PC-9 (cell line): ENCODE data around the gene RRBP1. TPM values are rescaled to one million over a fixed set of nuclear protein-coding genes. Genes with fewer than 3 reads are reported as not detected.
A peak's percentile ranks its signal among the peaks of the same experiment; 100 is the strongest.

ENCODE experiments used
- BruUV-seq: library from RNA; stranded (reverse); fragments of 400-500 nt; replicated peaks from 2 replicates; lab custom pipeline; 2021; lab: Mats Ljungman, UMichigan
- CTCF ChIA-PET: fragments of 300-600 bp; sonication (Branson Sonifier 250); formaldehyde crosslinking; loops from one replicate; lab custom pipeline; 2022; ENCODE audit warnings: antibody characterized with exemption; lab: Charles Lee
- POLR2A ChIA-PET: fragments of 300-600 bp; sonication (Branson Sonifier 250); formaldehyde crosslinking; loops from one replicate; lab custom pipeline; 2022; ENCODE audit warnings: antibody characterized with exemption; ENCODE audit not compliant: unreplicated experiment; lab: Charles Lee
- DNase-seq, 2 experiments: peaks; one replicate each; pipeline versions ENCODE4 v3.0.0 to v3.0.0-alpha.2; 2015 to 2022; ENCODE audit warnings: mixed read lengths in 1 of 2
- H2AFZ ChIP-seq: fragments of 200-600 bp; sonication (generic); 2 replicates; pipeline ENCODE4 v1.8.1; 2017; ENCODE audit warnings: antibody characterized with exemption
- H3F3A ChIP-seq: fragments of 200-600 bp; sonication (generic); 2 replicates; pipeline ENCODE4 v1.8.1; 2017; ENCODE audit warnings: antibody characterized with exemption, mild to moderate bottlenecking, low read depth; ENCODE audit not compliant: insufficient read depth
- H3K27ac ChIP-seq: fragments of 200-600 bp; sonication (generic); 2 replicates; pipeline ENCODE4 v1.6.1; 2016; ENCODE audit warnings: mixed run types
- H3K27me3 ChIP-seq: fragments of 200-600 bp; sonication (generic); 2 replicates; pipeline ENCODE4 v1.6.1; 2016; ENCODE audit warnings: low read depth, mixed run types; ENCODE audit not compliant: insufficient read depth
- H3K36me3 ChIP-seq: fragments of 200-600 bp; sonication (generic); 2 replicates; pipeline ENCODE4 v1.6.1; 2016; ENCODE audit warnings: low read depth, mixed run types
- H3K4me1 ChIP-seq: fragments of 200-600 bp; sonication (generic); replicated peaks from 2 replicates; pipeline ENCODE4 v1.6.1; 2016; ENCODE audit warnings: mixed run types; ENCODE audit not compliant: insufficient read depth
- H3K4me2 ChIP-seq: fragments of 200-600 bp; sonication (generic); 2 replicates; pipeline ENCODE4 v1.6.1; 2017; ENCODE audit warnings: mixed run types
- H3K4me3 ChIP-seq: fragments of 200-600 bp; sonication (generic); 2 replicates; pipeline ENCODE4 v1.6.1; 2016; ENCODE audit warnings: mixed run types
- H3K79me2 ChIP-seq: fragments of 200-600 bp; sonication (generic); 2 replicates; pipeline ENCODE4 v1.6.1; 2017; ENCODE audit warnings: low read depth, mixed run types
- H3K9me2 ChIP-seq: fragments of 200-600 bp; sonication (generic); 2 replicates; pipeline ENCODE4 v1.8.1; 2017; ENCODE audit warnings: mild to moderate bottlenecking; ENCODE audit not compliant: insufficient read depth
- H3K9me3 ChIP-seq: fragments of 200-600 bp; sonication (generic); 2 replicates; pipeline ENCODE4 v1.8.1; 2016; ENCODE audit warnings: low read depth; ENCODE audit not compliant: insufficient read depth
- H4K20me1 ChIP-seq: fragments of 200-600 bp; sonication (generic); 2 replicates; pipeline ENCODE4 v1.8.1; 2017; ENCODE audit not compliant: insufficient read depth
- CTCF ChIP-seq: fragments of 200-600 bp; sonication (generic); conservative IDR thresholded peaks from 2 replicates; pipeline ENCODE4 v1.6.1; 2017; ENCODE audit warnings: mixed run types, antibody characterized with exemption, mild to moderate bottlenecking, moderate library complexity
- EZH2 ChIP-seq: fragments of 200-600 bp; sonication (generic); IDR thresholded peaks from 2 replicates; pipeline ENCODE4 v1.8.0; 2017; ENCODE audit warnings: antibody characterized with exemption, low read depth
- intact Hi-C: fragments of 100-400 bp; cut with micrococcal nuclease; formaldehyde crosslinking; loops from one replicate; pipeline ENCODE4 v1.10.0; 2022; ENCODE audit not compliant: unreplicated experiment
- total RNA-seq: library from RNA; stranded (reverse); gene quantifications from 2 replicates; pipeline ENCODE4 v1.2.3, GENCODE V29; 2021

Gene RRBP1
- total RNA-seq, 1 experiment from 2014 or later = 144 TPM

DNA sequence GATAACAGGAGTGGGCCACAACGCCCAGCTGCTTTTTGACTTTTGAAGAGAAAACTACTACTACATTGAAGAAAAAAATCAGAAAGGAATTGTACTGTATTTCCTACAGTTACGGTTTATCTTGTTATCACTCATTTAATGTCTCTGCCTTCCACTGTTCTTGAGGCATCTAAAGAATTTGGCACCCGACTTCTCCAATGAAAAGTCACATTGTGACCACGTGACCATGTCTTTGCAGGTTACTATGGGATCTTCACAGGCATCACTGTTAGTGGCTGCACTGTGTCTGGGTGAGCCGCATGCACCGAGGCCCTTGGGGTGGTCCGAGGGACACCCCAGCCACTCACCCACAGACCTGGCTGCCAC is 26.8 kb downstream of the RRBP1 start:
- ChIA-PET CTCF (no interaction called here), POLR2A (no interaction called here)
- no peak for DNase-seq
- Histone ChIP-seq H3K27ac (no peak overlapping the region), H3K4me1 (no peaks in the 10 kb centered on the region), H3K36me3 (peaks cover 15% of the 10 kb centered on the region; the same call in 1 of the 2 replicates), H3K79me2 (peaks cover 7% of the 10 kb centered on the region; the same call in 1 of the 2 replicates), H3K27me3 (no peaks in the 10 kb centered on the region), H4K20me1 (0 out of 2 replicates have a peak, but pooled peaks cover 3% of the 10 kb centered on the region), H3K4me2 (no peak overlapping the region), H3K9me2 (no peaks in the 10 kb centered on the region), H2AFZ (no peak overlapping the region), H3K4me3 (no peak overlapping the region), H3F3A (no peaks in the 10 kb centered on the region; the same call in 1 of the 2 replicates), H3K9me3 (no peaks in the 10 kb centered on the region)
- no TSS peak for BruUV-seq
- intact Hi-C loops = no loop called here
- TF ChIP-seq EZH2 (no peak), CTCF (peak; percentile 30; the same call in 1 of the 2 replicates)

DNA sequence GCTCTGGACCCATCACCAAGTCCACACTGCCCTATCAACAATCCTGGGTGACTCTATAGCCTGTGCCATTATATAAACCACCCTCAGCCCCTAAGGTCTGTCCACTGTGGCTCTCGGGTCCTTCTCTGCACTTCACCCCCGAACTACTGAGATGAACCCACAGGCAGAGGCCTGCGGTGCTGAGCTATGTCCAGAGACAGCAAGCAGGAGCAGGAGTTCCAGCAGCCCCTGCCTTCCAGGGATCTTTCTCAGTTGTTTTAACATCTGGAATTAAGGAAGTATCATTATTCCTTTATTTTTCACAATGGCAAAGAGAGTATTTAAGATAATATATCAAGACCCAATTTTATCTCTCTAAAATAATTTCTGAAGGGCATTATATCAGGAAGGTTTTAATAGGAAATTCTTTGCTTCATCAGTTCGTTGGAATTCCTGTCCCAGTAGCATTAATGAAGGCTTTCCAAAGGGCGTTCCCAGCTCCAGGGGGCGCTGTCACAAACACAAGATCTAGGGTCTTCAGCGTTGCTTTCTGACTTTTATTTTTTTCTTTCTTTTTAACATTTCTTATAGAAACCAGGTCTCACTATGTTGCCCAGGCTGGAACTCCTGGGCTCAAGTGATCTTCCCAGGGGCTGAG is 27.3 kb downstream of the RRBP1 start:
- peaks cover 7% of the 10 kb centered on the region; the same call in 1 of the 2 replicates for H3K79me2 ChIP-seq
- H3K27ac ChIP-seq = no peak overlapping the region
- H2AFZ ChIP-seq = no peak overlapping the region
- TF ChIP-seq CTCF (peak; percentile 71), EZH2 (no peak)
- ChIA-PET CTCF (no interaction called here), POLR2A (no interaction called here)
- H3K36me3 ChIP-seq = peaks cover 10% of the 10 kb centered on the region; the same call in 1 of the 2 replicates
- H4K20me1 ChIP-seq = 0 out of 2 replicates have a peak, but pooled peaks cover 3% of the 10 kb centered on the region
- no peak overlapping the region for H3K4me2 ChIP-seq
- H3K27me3 ChIP-seq = no peaks in the 10 kb centered on the region
- H3K9me2 ChIP-seq = no peaks in the 10 kb centered on the region
- H3K4me3 ChIP-seq = no peak overlapping the region
- H3K4me1 ChIP-seq = no peaks in the 10 kb centered on the region
- no peaks in the 10 kb centered on the region for H3K9me3 ChIP-seq
- intact Hi-C loops = no loop called here
- BruUV-seq = no TSS peak
- DNase-seq = peak in 1 of 2 experiments; percentile 7
- no peaks in the 10 kb centered on the region; the same call in 1 of the 2 replicates for H3F3A ChIP-seq

GRCh38 chr20:17653835-17654648 is 28.0 kb downstream of the RRBP1 start:
- intact Hi-C loops = no loop called here
- H3K27ac ChIP-seq = no peak overlapping the region
- H3K4me1 ChIP-seq = no peaks in the 10 kb centered on the region
- BruUV-seq = no TSS peak
- 0 out of 2 replicates have a peak, but pooled peaks cover 3% of the 10 kb centered on the region for H4K20me1 ChIP-seq
- ChIA-PET CTCF (no interaction called here), POLR2A (no interaction called here)
- no peak overlapping the region for H3K4me3 ChIP-seq
- peaks cover 8% of the 10 kb centered on the region; the same call in 1 of the 2 replicates for H3K36me3 ChIP-seq
- H2AFZ ChIP-seq = no peak overlapping the region
- no peaks in the 10 kb centered on the region; the same call in 1 of the 2 replicates for H3F3A ChIP-seq
- no peaks in the 10 kb centered on the region for H3K27me3 ChIP-seq
- no peaks in the 10 kb centered on the region for H3K9me3 ChIP-seq
- H3K9me2 ChIP-seq = no peaks in the 10 kb centered on the region
- DNase-seq = no peak
- TF ChIP-seq EZH2 (no peak), CTCF (no peak)
- H3K79me2 ChIP-seq = peaks cover 7% of the 10 kb centered on the region; the same call in 1 of the 2 replicates
- no peak overlapping the region for H3K4me2 ChIP-seq
